ENCODE data around the gene PRRC2A. TPM values are rescaled to one million over a fixed set of nuclear protein-coding genes. Genes with fewer than 3 reads are reported as not detected.
A peak's percentile ranks its signal among the peaks of the same experiment; 100 is the strongest.

The PRRC2A gene
- total RNA-seq = 100 to 1,000 TPM in 3 of 4 donors, 10 to 100 TPM in 1; 67.1 to 133 (median 126) TPM

DNA sequence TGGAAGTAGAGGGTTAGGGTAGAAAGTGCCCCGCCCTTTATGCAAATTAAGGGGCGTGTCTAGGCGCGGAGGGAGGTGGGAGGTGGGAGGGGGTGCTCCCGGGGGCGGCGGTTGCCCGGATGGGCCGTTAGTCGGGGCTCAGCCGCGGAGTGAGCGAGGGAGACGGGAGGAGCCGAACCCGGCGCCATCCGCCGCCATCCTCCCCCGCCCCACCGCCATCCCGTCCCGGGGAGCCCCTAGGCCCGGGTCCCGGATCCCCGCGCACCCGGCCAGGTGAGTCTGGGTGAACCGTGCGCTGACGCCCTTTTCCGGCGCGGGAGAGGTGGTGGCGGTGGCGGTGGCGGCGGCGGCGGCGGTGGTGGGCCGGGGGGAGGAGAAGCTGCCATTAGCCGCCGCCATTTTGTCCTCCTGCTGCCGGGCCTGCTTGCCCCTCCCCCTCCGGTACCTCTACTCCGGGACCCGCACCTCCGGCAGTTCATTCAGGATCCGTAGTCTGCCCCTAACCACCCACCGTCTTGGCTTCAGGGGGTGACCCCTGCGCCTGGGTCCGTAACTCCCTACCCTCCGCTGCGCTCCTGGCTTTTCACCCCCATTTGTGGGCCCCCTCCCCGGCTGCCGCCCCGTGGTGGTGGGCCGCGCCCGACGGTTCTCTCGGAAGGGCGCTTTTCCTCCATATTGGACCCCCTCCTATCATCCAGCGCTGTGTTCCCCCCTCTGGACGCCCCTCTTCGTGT lies at the start of gene PRRC2A:
Gene PRRC2A, plus strand, starts transcription at position 130 of the 734 bp plus-strand sequence. CDS start 2,075 bp downstream, outside the sequence.
- DNase-seq = peak in 2 of 3 donors; percentile 81 to 89
- peak within 1 kb of the TSS; percentile 54 to 100 (median 88) for H3K4me3 ChIP-seq
- no peaks in the 10 kb centered on the region for H3K27me3 ChIP-seq
- H3K4me1 ChIP-seq = peaks cover 0 to 16% (median 3%) of the 10 kb centered on the region in 4 donors
- no peaks in the 10 kb centered on the region for H3K9me3 ChIP-seq
- peaks cover 0 to 31% (median 0%) of the 10 kb centered on the region in 3 donors for H3K36me3 ChIP-seq
- TF ChIP-seq CTCF (IDR thresholded peaks at IDR 0.05) = peak in 1 of 6 experiments; percentile 2
- TF ChIP-seq POLR2A (IDR thresholded peaks at IDR 0.05) = peak; percentile 44 to 56
- peak within 1 kb of the TSS; percentile 95 to 99 (median 98) for H3K27ac ChIP-seq

- Histone ChIP-seq H3K27ac (peak within 1 kb of the TSS; percentile 65 to 93 (median 74)), H3K36me3 (no peaks in the 10 kb centered on the region), H3K4me1 (peaks cover 0 to 26% (median 3%) of the 10 kb centered on the region in 4 donors), H3K27me3 (no peaks in the 10 kb centered on the region), H3K9me3 (no peaks in the 10 kb centered on the region), H3K4me3 (peak within 1 kb of the TSS; percentile 33 to 44 (median 35))
- DNase-seq = peak in 2 of 3 donors; percentile 74 to 80
- TF ChIP-seq POLR2A (IDR thresholded peaks at IDR 0.05) (no peak), CTCF (IDR thresholded peaks at IDR 0.05) (no peak)
These were observed 48.2 kb upstream of the PRRC2A start, which contains the start of gene LTA for GRCh38 chr6:31572041-31572911. Gene LTA, plus strand, starts transcription at chr6:31572289. Its CDS starts 454 bp downstream, at chr6:31572743.

DNA sequence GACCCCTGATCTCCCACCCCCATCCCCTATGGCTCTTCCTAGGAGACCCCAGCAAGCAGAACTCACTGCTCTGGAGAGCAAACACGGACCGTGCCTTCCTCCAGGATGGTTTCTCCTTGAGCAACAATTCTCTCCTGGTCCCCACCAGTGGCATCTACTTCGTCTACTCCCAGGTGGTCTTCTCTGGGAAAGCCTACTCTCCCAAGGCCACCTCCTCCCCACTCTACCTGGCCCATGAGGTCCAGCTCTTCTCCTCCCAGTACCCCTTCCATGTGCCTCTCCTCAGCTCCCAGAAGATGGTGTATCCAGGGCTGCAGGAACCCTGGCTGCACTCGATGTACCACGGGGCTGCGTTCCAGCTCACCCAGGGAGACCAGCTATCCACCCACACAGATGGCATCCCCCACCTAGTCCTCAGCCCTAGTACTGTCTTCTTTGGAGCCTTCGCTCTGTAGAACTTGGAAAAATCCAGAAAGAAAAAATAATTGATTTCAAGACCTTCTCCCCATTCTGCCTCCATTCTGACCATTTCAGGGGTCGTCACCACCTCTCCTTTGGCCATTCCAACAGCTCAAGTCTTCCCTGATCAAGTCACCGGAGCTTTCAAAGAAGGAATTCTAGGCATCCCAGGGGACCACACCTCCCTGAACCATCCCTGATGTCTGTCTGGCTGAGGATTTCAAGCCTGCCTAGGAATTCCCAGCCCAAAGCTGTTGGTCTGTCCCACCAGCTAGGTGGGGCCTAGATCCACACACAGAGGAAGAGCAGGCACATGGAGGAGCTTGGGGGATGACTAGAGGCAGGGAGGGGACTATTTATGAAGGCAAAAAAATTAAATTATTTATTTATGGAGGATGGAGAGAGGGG lies 47.0 kb upstream of the PRRC2A start:
- peaks cover 0 to 31% (median 3%) of the 10 kb centered on the region in 4 donors for H3K4me1 ChIP-seq
- no peaks in the 10 kb centered on the region for H3K27me3 ChIP-seq
- H3K4me3 ChIP-seq = no peak overlapping the region
- TF ChIP-seq CTCF (IDR thresholded peaks at IDR 0.05) (no peak), POLR2A (IDR thresholded peaks at IDR 0.05) (no peak)
- DNase-seq = no peak
- H3K27ac ChIP-seq = peak overlapping the region in 3 of 4 donors; percentile 72 to 93 (median 76)
- H3K36me3 ChIP-seq = no peaks in the 10 kb centered on the region
- no peaks in the 10 kb centered on the region for H3K9me3 ChIP-seq

GRCh38 chr6:31574106-31575061 lies 46.1 kb upstream of the PRRC2A start:
- no peaks in the 10 kb centered on the region for H3K36me3 ChIP-seq
- H3K27me3 ChIP-seq = no peaks in the 10 kb centered on the region
- H3K4me3 ChIP-seq = peak overlapping the region in 1 of 4 donors; percentile 55
- H3K9me3 ChIP-seq = no peaks in the 10 kb centered on the region
- H3K4me1 ChIP-seq = peaks cover 0 to 24% (median under 1%) of the 10 kb centered on the region in 4 donors
- H3K27ac ChIP-seq = peak overlapping the region; percentile 68 to 93 (median 73)
- TF ChIP-seq POLR2A (IDR thresholded peaks at IDR 0.05) (no peak), CTCF (IDR thresholded peaks at IDR 0.05) (no peak)
- no peak for DNase-seq
